Measurements from ENCODE around the gene ERG.

DNA sequence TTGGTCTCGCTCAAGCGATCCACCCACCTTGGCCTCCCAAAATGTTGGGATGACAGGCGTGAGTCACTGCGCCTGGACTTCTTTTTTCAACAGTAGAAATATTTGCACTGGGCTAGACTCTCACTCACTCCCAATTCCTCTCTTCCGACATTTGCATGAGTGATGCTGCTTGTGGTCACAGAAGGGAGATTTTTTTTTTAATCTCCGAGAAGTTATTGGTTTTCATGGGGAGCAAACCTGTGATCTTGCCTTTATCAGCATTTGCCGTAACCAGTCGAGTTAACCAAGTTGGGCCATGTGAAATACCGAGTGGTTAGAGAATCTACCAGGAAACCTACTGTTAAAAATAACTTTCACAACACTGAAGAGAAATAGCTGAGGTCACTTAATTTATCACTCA is 21.1 kb downstream of the ERG start:
- no peak for TF ChIP-seq CTCF (IDR thresholded peaks at IDR 0.05)
- TF ChIP-seq EZH2 (IDR thresholded peaks at IDR 0.05): no peak
- no peak for TF ChIP-seq EZH2phosphoT487 (IDR thresholded peaks at IDR 0.05)

Measured in neural progenitor cell (in vitro differentiated cells).